Measurements from ENCODE around the gene PPOX.
A peak's percentile ranks its signal among the peaks of the same experiment; 100 is the strongest.

PPOX gene

GRCh38 chr1:161198897-161199431 lies 32.7 kb downstream of the PPOX start, which contains the start of gene ADAMTS4:
Gene ADAMTS4 (minus strand): TSS chr1:161199054. CDS start chr1:161198627, 427 bp downstream.
- peak; percentile 59 for DNase-seq

GRCh38 chr1:161199506-161200139 lies 33.4 kb downstream of the PPOX start:
- peak; percentile 47 for DNase-seq

GRCh38 chr1:161200421-161200991 lies 34.3 kb downstream of the PPOX start:
- no peak for DNase-seq

GRCh38 chr1:161200992-161201835 lies 35.0 kb downstream of the PPOX start:
- DNase-seq: no peak

- DNase-seq: peak; percentile 100
Measured at GRCh38 chr1:161201836-161202712, 35.8 kb downstream of the PPOX start, which contains the start of gene NDUFS2. Gene NDUFS2 (plus strand): TSS chr1:161202367. CDS start chr1:161202386, 19 bp downstream.

GRCh38 chr1:161206411-161207140 lies 40.4 kb downstream of the PPOX start:
- no peak for DNase-seq

- DNase-seq: no peak
Measured at GRCh38 chr1:161207173-161207572, 40.9 kb downstream of the PPOX start.

- DNase-seq: peak; percentile 78
Measured at GRCh38 chr1:161209790-161210409, 43.7 kb downstream of the PPOX start.

- DNase-seq: no peak
Measured at GRCh38 chr1:161214369-161214768, 48.1 kb downstream of the PPOX start.

- DNase-seq: no peak
Measured at GRCh38 chr1:161215076-161215475, 48.9 kb downstream of the PPOX start, which contains the start of gene FCER1G. Gene FCER1G (plus strand): TSS chr1:161215295. CDS start chr1:161215322, 27 bp downstream.

- DNase-seq: no peak
Measured at GRCh38 chr1:161216945-161217712, 50.9 kb downstream of the PPOX start.

- no peak for DNase-seq
Measured at GRCh38 chr1:161217831-161218230, 51.6 kb downstream of the PPOX start.

- no peak for DNase-seq
Measured at GRCh38 chr1:161218301-161219077, 52.3 kb downstream of the PPOX start.

- DNase-seq: no peak
Measured at GRCh38 chr1:161219078-161219892, 53.1 kb downstream of the PPOX start.

- DNase-seq: no peak
Measured at GRCh38 chr1:161220002-161220401, 53.8 kb downstream of the PPOX start.

Data from NCI-H526 treated with DMSO at 0.1 percent for 48 hours (cell line).